HG02852 (cell line): ENCODE results near the gene RPL39L.
A peak's percentile ranks its signal among the peaks of the same experiment; 100 is the strongest.
"Not testable (repeated sequence)": the region's sequence is repeated elsewhere in the genome, so short reads cannot be mapped to it uniquely, and the experiment has no call there.

ENCODE experiments used
- ATAC-seq: cut with Tn5 transposase; IDR thresholded peaks from one replicate; pipeline ENCODE4 v1.9.1; 2021; ENCODE audit warnings: mild to moderate bottlenecking, moderate library complexity; ENCODE audit not compliant: unreplicated experiment

Gene RPL39L

DNA sequence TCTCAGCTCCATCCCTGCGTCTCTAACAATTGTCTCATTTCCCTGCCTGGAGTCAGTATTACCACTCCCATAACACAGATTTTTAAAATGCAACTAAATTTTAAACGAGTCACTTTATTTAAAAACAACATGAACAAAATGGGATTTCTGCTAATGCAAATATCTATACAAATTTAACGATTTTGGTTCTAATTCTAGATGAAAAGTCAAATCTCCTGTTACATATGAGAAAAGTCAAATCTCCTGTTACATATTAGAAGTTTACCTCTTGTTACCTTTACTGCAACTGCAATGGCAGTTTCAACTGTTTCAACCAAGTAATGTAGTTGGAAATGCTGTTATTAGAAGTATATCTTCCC, 578 bp upstream of the RPL39L start:
- no peak for ATAC-seq

DNA sequence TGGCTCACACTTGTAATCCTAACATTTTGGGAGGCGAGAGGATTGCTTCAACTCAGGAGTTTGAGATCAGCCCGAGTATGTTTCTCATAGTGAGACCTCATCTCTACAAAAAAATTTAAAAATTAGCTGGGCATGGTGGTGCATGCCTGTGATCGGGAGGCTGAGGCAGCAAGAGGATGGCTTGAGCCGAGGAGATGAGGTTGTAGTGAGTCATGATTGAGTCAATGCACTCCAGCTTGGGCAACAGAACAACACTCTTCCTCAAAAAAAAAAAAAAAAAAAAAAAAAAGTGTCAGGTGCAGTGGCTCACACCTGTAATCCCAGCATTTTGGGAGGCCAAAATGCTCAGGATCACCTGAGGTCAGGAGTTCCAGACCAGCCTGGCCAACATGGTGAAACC, 2.4 kb downstream of the RPL39L start:
- no peak for ATAC-seq

DNA sequence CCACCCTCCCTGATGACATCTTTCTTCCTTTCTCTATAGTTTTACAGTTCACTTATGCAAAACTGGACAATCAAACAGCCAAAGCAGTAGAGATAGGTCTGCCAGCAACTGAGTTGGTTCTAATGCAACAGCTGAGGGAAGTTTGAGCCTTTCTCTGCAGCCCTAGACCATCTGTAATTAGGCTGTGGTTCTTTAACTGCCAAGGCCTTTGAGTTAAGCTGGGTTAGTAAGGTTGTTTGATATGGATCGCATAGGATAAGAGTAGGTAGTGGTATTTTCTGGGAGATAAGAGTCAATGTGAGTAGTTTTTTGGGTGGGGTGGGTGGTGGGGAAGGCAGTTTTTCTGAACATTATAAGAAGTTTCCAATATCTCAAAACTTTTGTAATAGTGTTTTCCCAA, 3.0 kb downstream of the RPL39L start:
- ATAC-seq = no peak

DNA sequence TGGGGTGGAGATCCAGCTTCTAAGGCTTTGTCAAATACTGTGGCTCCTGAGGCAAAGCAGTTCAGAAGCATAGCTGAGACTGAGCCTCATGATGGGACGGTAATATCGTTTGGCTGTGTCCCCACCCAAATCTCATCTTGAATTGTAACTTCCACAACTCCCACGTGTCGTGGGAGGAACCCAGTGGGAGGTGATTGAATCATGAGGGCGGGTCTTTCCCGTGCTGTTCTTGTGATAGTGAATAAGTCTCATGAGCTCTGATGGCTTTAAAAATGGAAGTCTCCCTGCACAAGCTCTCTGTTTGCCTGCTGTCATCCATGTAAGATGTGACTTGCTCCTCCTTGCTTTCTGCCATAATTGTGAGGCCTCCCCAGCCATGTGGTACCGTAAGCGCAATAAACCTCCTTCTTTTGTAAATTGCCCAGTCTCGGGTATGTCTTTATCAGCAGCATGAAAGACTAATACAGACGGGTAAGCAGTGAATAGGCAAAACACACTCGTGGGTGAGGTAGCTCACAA, 4.1 kb downstream of the RPL39L start:
- ATAC-seq = not testable (repeated sequence)

DNA sequence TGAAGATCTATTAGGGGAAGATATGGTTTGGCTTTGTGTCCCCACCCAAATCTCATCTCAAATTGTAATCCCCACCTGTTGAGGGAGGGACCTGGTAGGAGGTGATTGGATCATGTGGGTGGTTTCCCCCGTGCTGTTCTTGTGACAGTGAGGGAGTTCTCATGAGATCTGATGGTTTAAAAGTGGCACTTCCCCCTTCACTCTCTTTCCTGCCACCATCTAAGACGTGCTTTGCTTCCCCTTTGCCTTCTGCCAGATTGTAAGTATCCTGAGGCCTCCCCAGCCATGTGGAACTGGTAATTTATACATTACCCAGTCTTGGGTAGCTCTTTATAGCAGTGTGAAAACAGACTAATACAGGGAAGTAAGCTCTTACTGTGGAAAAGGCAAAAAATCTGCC, 6.1 kb downstream of the RPL39L start:
- ATAC-seq = not testable (repeated sequence)

DNA sequence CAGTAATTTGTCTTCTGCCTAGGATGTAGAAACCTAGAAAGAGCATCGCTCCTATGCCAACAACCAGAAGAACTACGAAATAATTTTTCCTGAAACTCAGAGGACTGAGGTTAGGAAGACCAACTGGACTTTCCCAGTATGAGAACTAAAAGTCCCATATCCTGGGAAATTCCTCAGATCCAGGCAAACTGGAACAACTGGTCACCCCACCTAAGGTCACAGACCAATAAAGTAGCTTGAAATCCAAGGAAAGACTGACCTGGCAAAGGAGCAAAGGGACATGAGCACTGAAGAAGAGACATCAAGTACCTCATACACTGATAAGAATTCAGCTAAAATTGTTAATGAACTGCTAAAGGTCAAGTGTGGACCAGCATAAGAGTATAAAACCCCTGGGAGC, 6.6 kb downstream of the RPL39L start:
- no peak for ATAC-seq

DNA sequence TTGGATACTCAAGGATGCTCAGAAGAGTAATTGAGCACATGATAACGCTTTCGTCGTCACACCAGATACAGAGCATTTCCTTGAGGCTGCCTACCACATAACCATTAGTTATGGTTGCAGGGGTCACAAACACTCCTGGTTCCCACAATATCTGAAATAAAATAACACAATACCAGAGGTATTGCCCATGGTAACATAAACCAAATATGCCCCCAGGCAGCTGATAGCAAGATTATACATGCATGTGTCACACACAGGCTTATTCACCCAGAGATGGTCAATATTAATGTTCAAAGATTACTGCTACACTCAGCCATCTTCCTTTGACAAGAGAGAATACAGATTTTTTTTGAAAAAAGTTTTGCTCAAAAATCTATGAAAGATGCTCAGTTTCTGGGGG, 7.3 kb downstream of the RPL39L start:
- no peak for ATAC-seq

DNA sequence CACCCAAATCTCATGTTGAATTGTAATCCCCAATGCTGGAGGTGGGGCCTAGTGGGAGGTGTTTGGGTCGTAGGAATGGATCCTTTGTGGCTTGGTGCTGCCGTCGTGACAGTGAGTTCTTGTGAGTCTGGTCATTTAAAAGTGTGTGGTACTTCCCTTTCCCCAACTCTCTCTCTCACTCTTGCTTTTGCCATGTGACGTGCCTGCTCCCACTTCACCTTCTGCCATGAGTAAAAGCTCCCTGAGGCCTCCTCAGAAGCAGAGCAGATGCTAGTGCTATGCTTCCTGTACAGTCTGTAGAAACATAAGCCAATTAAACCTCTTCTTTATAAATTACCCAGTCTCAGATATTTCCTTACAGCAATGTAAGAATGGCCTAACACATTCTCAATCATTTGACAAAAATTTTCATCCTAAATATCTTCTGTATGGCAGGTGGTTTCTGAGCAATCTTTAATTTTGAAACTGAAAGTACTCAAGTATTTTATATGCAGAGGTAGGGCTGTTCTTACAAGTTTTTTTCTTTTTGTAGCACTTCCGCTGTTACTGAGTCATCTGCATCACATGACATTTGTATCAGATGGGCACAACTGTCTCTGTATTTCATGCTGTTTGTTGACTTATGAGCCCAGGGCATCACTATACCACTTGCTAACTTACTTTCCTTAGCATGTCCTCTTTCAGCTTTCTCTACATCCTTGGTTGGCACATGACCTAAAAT, 8.8 kb downstream of the RPL39L start:
- peak; percentile 79 for ATAC-seq

DNA sequence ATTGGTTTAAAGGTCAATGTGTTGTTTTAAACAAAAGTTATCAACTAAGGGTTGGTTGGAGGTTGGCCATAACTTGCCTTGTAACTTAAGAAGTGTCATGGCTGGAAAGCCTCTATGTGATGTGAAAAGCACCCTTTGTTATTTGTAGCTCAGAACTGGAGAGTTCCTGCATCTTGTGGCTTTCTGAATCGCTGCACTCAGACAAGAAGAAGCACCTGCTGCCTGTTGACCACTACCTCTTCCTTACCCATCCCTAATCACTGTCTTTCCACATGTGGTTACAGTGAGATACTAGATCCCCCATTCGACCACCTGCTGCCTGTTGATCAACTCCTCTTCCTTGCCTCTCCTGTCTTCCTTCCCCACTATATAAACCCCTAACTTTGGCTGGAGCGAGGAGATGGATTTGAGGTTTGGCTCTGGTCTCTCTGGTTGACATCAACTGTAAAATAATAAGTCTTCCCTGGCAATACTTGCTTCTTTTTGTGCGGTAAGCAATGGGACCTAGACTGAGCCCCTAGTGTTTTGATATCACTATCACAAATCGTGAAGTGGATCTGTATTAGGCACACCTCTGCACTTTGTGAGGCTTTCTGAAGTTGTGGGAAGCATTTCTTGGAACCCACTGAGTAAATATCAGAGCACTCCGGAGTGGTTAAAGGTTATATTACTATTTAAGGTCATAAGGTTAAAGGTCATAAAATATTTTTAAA, 13.8 kb downstream of the RPL39L start:
- ATAC-seq = peak; percentile 92

DNA sequence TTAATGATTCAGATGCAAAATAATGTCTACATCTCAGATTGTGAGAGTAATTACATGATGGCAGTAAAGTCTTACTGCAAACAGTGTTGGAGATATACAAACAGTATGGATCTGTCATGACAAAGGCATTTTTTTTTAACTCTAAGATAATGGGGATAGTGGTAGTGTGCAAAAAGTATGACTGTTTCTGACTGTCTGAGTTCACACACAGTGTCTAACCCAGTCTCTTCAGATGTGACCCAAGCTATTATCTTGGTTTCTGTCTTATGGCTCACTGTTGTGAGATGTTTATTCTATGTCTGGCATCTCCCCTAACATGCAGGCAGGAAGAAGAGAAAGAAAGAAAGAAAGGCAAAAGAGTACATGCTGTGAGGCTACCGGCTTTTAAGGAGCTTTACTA, 17.0 kb downstream of the RPL39L start:
- no peak for ATAC-seq

DNA sequence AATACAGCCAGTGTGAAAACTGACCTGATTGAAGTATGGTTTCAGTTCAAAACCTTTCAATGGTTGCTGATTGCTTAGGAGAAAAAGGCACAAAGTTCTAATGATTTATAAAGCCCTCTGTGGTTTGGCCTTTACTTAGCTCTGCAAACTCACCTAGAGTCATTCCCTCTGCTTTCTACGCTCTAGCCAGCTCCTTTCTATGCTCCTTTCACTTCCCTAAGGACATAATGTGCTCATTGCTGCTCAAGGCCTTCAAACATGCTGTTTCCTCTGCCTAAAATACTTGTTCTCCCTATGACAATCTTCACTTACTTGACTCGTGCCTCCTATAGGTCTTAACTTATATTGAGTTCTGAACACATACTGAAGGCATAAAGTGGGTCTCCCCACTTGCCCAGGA, 19.0 kb downstream of the RPL39L start:
- no peak for ATAC-seq

DNA sequence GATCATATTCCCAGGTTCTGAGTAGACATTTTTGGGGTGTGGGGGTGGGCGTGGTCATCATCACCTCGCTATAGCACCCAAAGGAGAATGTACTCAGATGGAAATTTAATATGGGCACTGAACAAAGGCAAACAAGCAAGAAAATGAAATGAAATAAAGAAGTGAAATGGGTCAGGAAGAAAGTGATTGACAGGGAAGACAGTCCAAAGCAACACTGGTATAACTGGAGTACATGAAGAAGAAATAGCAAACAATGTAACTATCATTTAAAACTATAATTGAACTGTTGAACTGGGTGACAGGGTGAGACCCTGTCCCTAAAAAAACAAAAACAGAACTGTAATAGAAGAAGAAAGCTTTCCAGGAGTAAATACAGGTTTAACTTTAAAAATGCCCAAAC, 24.8 kb downstream of the RPL39L start:
- no peak for ATAC-seq

DNA sequence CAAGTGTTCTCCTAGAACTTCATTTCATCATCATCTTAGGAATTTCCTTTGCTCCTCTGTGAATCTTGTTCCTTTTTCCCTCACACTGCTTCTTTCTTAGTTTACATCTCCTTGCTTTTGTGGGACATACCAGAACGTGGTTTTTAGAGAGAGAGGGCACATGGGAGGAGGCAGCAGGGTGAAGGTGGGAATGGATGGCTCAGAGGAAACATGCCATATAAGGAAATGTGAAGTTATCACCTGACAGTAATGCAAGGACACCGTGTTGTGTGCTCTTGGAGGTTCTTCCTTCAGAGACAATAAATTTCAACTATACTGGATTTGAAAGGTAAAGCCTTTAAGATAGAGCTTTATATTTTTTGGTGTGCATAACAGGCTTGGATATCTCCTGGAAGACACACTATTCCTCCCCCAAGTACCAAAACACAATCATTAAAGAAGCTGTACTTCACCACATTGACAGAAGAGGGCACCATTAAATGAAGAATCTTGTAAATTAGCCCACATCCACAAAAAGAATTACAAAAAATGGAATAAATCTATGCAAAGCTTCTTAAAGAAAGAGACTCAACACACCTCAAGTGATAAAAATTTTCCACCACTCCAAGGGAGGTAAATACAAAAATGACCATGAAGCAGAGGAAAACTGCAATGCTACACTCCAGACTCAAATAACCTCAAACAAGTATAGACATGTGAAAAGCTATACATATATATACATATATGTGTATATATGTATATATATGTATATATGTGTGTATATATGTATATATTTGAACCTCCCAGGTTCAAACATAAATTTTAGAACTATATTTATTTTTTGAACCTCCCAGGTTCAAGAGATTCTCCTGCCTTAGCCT, 26.1 kb downstream of the RPL39L start:
- ATAC-seq = no peak

DNA sequence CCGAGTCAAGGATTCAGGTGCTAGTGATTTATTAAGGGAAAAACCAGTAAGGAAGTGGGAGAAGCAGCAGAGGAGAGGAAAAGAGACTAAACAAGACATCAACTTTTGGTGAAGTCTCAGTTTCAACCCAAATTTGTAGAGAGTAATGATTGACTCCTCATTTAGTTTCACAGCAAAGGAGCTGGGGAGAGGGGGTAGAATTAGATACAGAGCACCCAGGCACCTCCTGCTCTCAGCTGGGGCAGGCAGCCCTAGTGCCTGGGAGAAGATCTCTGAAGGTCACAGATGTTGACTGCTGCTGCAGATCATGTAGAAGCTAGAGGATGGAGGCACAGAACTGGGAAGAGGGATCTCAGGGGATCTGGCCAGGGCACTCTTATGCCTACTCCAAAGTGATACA, 29.1 kb downstream of the RPL39L start:
- ATAC-seq = no peak

DNA sequence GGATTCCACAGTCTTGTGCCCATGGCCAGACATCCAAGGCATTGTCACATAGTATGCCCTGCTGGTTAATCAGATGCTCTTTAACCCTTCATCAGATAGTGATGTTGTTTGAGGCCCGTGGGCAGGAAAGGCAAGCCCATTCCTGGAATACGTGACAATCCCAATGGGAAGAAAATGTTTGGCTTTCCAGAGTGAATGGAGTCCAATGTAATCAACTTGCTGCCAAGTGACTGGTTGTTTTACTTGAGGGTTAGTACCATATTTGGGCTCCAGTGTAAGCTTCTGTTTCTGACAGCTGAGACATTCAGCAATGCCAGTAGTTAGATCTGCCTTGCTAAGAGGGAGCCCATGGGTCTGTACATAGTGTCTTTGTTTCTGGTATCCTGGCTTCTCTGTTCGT, 31.3 kb downstream of the RPL39L start:
- ATAC-seq = no peak

DNA sequence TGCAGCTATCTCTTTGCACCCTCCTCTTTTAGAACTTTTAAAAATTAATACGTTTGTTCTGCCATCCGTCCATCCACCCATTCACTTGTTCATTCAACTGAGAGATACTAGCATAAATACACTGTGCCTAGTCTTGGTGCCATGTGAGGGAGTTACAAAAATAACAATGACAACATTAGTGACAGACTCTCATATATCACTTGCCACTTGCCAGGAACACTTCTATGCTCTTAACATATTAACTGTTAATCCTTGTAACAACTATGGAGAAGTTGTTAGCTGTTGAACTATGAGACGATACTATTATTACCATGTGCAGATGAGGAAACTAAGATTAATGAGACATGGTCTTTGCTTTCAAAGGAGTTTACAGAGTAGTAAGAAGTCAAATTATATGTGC, 33.6 kb downstream of the RPL39L start:
- ATAC-seq = no peak

DNA sequence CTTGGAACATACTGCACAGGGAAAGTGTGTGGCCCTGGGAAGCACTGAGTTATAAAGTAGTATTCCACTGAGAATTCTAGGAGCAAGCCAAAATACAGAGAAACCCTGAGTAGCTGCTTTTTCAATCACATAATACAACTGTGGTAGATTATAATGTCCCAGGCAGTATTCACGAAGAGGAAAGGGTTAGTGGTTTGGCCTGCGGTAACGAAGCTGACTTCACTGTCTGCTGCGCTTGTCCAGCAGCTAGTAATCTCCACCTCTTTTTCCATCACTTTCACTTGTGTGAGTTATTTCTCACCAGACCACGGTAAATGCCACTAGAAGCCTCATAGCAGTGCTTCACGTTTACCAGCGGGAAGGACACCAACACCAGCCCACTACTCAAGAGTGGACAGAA, 34.4 kb downstream of the RPL39L start:
- ATAC-seq = no peak

DNA sequence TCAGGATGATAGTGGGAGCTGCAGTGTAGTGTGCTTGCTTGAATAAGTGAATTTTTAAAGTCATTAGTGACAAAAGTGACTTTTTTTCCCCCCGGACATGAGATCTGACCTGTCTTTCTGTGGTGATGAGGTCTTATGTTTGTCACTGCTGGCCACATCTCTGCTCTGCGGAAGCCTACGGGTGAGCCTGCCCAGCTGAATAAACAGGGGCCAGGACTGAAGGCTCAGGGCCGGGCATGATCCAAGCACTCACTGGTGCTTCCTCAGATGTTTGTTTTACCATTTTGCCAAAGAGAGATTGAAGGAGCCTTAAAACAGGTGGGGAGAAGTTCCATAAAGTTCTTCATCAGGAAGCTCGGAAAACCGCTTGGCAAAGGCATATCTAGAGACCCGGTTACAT, 35.0 kb downstream of the RPL39L start:
- ATAC-seq = no peak

DNA sequence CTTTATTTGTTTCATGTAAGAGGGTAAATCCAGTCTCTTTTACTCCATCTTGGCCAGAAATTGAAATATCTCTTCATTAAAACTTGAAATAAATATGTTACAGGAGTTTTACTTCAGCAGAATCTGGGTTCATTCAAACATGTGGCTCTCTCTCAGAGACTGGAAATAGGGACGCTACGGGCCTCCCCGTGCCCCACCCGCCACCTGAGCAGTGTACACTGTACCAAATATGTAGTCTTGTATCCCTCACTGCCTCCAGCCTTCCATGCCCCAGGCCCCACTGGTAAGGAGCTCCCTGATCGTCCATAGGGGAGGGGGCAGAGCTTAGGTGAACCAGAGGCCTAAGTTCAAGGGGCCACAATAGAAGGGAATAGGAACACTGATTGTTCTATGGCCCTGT, 36.0 kb downstream of the RPL39L start:
- no peak for ATAC-seq

DNA sequence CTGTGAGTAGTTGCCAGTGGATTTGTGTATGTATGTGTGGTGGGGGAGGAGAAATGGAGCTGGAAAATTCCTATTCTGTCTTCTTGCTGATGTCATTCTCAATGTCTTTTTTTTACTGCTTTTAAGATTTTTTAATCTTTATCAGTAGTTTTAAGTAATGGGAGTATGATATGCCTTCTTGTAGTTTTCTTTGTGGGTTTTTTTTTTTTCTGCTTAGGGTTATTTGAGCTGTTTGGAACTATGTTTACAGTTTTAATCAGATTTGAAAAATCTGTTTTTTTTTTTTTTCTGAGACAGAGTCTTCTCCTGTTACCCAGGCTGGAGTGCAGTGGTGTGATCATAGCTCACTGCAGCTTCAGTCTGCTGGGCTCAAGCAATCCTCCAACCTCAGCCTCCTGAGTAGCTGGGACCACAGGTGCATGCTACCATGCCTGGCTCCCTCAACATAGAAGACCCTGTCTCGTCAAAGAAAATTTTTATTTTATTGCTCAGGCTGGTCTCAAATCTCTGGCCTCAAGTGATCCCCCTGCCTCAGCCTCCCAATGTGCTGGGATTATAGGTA, 37.1 kb downstream of the RPL39L start:
- ATAC-seq = no peak
